ENCODE measurements around the gene TACC3. TPM values are rescaled to one million over a fixed set of nuclear protein-coding genes. Genes with fewer than 3 reads are reported as not detected.

TACC3 gene
- total and polyA plus RNA-seq, 2 of the 8 experiments (the other 6 are each of a cell fraction or from before 2014, with no cell fraction given) = 73.8 to 148 TPM

GRCh38 chr4:1705732-1706131 is 15.6 kb upstream of the TACC3 start (continued):
- no peak for TF ChIP-seq NANOG (IDR thresholded peaks at IDR 0.05; ENCODE audit: insufficient read depth, low read depth, low read length, poor library complexity, severe bottlenecking)
- TF ChIP-seq JUND (IDR thresholded peaks at IDR 0.05; ENCODE audit: low read length) = no peak
- TF ChIP-seq RXRA (IDR thresholded peaks at IDR 0.05; ENCODE audit: insufficient read depth, low read depth, low read length) = no peak
- TF ChIP-seq BACH1 (IDR thresholded peaks at IDR 0.05; ENCODE audit: low read length) = no peak
- TF ChIP-seq SIX5 (IDR thresholded peaks at IDR 0.05; ENCODE audit: low read depth, low read length) = no peak
- TF ChIP-seq RNF2 (IDR thresholded peaks at IDR 0.05; ENCODE audit: borderline replicate concordance, low read depth, low read length, missing control alignments, poor library complexity, severe bottlenecking) = no peak
- no peak for TF ChIP-seq SIRT6 (IDR thresholded peaks at IDR 0.05; ENCODE audit: low read length)
